ENCODE measurements around the gene MYO1A.

The MYO1A gene

DNA sequence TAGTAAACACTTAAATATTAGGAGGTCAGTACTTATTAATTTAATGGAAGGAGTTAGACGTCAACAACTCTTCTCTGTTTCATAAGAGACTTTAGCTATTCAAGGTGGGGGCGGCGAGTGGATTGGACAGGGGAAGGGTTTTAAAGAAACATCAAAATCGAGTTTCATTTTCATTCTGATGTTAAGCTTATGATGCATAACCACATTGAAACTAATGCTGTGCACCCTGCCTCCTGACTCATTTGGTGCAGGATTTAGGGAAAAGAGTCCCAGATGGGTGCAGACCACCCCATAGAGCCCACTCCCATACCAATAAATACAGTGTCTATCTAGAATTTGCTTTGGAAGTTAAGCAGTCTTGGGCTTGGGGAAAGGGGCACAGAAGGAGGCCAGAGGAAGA, 50.9 kb downstream of the MYO1A start:
- H3K9me3 ChIP-seq = no peaks in the 10 kb centered on the region
- TF ChIP-seq, protein P1, sequence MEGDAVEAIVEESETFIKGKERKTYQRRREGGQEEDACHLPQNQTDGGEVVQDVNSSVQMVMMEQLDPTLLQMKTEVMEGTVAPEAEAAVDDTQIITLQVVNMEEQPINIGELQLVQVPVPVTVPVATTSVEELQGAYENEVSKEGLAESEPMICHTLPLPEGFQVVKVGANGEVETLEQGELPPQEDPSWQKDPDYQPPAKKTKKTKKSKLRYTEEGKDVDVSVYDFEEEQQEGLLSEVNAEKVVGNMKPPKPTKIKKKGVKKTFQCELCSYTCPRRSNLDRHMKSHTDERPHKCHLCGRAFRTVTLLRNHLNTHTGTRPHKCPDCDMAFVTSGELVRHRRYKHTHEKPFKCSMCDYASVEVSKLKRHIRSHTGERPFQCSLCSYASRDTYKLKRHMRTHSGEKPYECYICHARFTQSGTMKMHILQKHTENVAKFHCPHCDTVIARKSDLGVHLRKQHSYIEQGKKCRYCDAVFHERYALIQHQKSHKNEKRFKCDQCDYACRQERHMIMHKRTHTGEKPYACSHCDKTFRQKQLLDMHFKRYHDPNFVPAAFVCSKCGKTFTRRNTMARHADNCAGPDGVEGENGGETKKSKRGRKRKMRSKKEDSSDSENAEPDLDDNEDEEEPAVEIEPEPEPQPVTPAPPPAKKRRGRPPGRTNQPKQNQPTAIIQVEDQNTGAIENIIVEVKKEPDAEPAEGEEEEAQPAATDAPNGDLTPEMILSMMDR (IDR thresholded peaks at IDR 0.05; ENCODE audit: low read depth, low read length) = no peak
- peaks cover 38% of the 10 kb centered on the region for H3K36me3 ChIP-seq
- H3K4me1 ChIP-seq = no peaks in the 10 kb centered on the region
- DNase-seq = no peak
- H3K27me3 ChIP-seq = no peaks in the 10 kb centered on the region
- no peak overlapping the region for H3K4me3 ChIP-seq (ENCODE audit: low read depth, low read length)

DNA sequence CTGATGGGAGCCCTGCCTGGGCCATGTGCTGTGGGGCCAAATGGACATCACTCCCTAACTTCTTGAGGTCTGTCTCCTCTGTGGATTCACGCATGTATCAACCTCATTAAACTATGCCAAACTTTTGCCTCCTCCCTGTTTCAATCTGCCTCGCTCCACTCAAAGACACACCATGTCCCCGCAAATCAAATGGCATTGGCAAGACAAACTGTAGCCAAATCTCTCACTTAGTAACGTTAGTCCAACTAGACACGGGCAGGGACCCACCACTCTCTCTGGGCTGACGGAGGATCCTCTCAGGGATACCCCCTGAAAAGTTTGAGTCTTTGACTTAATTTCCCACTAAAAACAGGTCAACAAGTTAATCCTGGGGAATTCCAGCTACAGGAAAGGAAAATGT, 51.6 kb downstream of the MYO1A start:
- Histone ChIP-seq H3K27me3 (no peaks in the 10 kb centered on the region), H3K4me3 (ENCODE audit: low read depth, low read length) (no peak overlapping the region), H3K9me3 (no peaks in the 10 kb centered on the region), H3K36me3 (peaks cover 32% of the 10 kb centered on the region), H3K4me1 (no peaks in the 10 kb centered on the region)
- DNase-seq = no peak
- TF ChIP-seq, protein P1 (IDR thresholded peaks at IDR 0.05; ENCODE audit: low read depth, low read length) = no peak

DNA sequence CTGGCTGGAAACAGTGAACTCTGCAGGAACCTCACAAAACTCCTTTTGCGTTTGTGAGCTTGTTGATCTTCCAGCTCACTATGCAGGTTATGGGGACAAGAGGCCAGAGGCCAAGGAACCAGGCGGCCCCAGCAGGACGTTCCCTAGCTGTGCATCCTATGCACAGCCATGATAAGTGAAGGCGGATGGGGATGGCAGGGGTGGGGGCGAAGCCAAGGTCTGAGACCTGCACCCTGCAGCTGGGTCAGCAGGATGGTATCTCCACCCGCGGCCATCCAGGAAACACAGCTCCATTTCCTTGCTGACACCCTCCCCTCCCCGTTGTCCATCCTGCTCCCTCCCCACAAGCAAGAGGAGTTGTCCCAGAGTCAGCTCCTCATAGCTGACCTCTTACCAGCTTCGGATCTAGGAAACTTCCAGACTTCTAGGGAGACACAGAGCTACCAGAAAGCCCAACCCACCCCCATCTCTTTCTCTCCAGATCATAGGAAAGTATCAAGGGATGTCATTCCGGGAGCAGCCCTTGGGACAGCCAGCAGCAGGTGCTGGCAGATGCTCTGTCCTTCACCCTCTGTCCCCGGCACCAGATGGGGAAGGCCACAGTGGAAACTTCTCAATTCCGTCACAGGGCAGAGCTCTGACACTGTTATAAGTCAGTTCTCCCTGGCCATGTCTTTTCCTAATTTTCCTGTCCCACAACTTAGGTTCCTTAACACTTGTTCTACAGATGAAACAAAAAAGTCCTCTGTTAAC, 53.0 kb downstream of the MYO1A start:
- peaks cover 20% of the 10 kb centered on the region for H3K36me3 ChIP-seq
- no peaks in the 10 kb centered on the region for H3K4me1 ChIP-seq

DNA sequence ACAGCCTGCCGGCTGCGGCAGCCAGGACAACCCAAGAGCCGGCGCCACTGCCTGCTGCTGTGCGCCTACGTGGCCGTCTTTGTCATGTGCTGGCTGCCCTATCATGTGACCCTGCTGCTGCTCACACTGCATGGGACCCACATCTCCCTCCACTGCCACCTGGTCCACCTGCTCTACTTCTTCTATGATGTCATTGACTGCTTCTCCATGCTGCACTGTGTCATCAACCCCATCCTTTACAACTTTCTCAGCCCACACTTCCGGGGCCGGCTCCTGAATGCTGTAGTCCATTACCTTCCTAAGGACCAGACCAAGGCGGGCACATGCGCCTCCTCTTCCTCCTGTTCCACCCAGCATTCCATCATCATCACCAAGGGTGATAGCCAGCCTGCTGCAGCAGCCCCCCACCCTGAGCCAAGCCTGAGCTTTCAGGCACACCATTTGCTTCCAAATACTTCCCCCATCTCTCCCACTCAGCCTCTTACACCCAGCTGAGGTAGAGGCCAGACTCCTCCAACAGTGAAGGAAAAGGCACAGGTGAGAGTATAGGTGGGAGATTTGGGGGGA, 53.9 kb downstream of the MYO1A start:
- Histone ChIP-seq H3K36me3 (peaks cover 11% of the 10 kb centered on the region), H3K4me1 (no peaks in the 10 kb centered on the region), H3K9me3 (no peaks in the 10 kb centered on the region), H3K4me3 (ENCODE audit: low read depth, low read length) (no peak overlapping the region), H3K27me3 (no peaks in the 10 kb centered on the region)
- TF ChIP-seq, protein P1 (IDR thresholded peaks at IDR 0.05; ENCODE audit: low read depth, low read length) = no peak
- DNase-seq = no peak

More for the DNA sequence above, 53.0 kb downstream of the MYO1A start:
- TF ChIP-seq, protein P1 (IDR thresholded peaks at IDR 0.05; ENCODE audit: low read depth, low read length) = no peak
- H3K4me3 ChIP-seq (ENCODE audit: low read depth, low read length) = no peak overlapping the region
- H3K9me3 ChIP-seq = no peaks in the 10 kb centered on the region
- H3K27me3 ChIP-seq = no peaks in the 10 kb centered on the region
- DNase-seq = no peak

DNA sequence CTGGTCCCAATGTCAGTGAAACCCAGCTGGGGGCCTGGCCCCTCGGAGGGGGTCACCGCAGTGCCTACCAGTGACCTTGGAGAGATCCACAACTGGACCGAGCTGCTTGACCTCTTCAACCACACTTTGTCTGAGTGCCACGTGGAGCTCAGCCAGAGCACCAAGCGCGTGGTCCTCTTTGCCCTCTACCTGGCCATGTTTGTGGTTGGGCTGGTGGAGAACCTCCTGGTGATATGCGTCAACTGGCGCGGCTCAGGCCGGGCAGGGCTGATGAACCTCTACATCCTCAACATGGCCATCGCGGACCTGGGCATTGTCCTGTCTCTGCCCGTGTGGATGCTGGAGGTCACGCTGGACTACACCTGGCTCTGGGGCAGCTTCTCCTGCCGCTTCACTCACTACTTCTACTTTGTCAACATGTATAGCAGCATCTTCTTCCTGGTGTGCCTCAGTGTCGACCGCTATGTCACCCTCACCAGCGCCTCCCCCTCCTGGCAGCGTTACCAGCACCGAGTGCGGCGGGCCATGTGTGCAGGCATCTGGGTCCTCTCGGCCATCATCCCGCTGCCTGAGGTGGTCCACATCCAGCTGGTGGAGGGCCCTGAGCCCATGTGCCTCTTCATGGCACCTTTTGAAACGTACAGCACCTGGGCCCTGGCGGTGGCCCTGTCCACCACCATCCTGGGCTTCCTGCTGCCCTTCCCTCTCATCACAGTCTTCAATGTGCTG, 54.6 kb downstream of the MYO1A start:
- H3K4me3 ChIP-seq (ENCODE audit: low read depth, low read length) = no peak overlapping the region
- no peak for DNase-seq
- H3K9me3 ChIP-seq = no peaks in the 10 kb centered on the region
- H3K36me3 ChIP-seq = peaks cover 6% of the 10 kb centered on the region
- TF ChIP-seq, protein P1 (IDR thresholded peaks at IDR 0.05; ENCODE audit: low read depth, low read length) = no peak
- no peaks in the 10 kb centered on the region for H3K27me3 ChIP-seq
- H3K4me1 ChIP-seq = no peaks in the 10 kb centered on the region
